CD4-positive, CD25-positive, alpha-beta regulatory T cell (primary cell): ENCODE results near the gene NCAPG2. TPM values are rescaled to one million over a fixed set of nuclear protein-coding genes. Genes with fewer than 3 reads are reported as not detected.
A peak's percentile ranks its signal among the peaks of the same experiment; 100 is the strongest.

Experiments used
- ATAC-seq, 2 donors: fragments of 150-1000 bp; cut with Tn5 transposase; one replicate each; pipeline ENCODE4 v1.10.0; 2021; ENCODE audit warnings: low read depth in 2 of 2, moderate number of reproducible peaks in 2 of 2, moderate library complexity in 1 of 2
- DNase-seq, 3 donors: peaks; one replicate each; pipeline versions ENCODE4 v3.0.0 to v3.0.0-alpha.2; 2012 to 2022; ENCODE audit warnings: mixed read lengths in 1 of 3
- H3K27ac ChIP-seq: one replicate; pipeline ENCODE4 v1.7.0; 2013; ENCODE audit warnings: mild to moderate bottlenecking, low read length; ENCODE audit not compliant: insufficient read depth, poor library complexity, severe bottlenecking
- H3K27me3 ChIP-seq: one replicate; pipeline ENCODE4 v1.7.0; 2013; ENCODE audit warnings: low read length; ENCODE audit not compliant: control insufficient read depth, insufficient read depth
- H3K36me3 ChIP-seq: one replicate; pipeline ENCODE4 v1.7.0; 2013; ENCODE audit warnings: mild to moderate bottlenecking, low read length, moderate library complexity; ENCODE audit not compliant: control insufficient read depth, insufficient read depth
- H3K4me1 ChIP-seq: 2 replicates; pipeline ENCODE4 v1.7.0; 2013; ENCODE audit warnings: mild to moderate bottlenecking, low read length; ENCODE audit not compliant: insufficient read depth, control insufficient read depth, poor library complexity, severe bottlenecking
- H3K4me3 ChIP-seq: one replicate; pipeline ENCODE4 v1.7.0; 2013; ENCODE audit warnings: low read depth, mild to moderate bottlenecking, low read length, moderate library complexity
- H3K9me3 ChIP-seq, 2 experiments: 1 replicate in 1 of 2; 2 replicates in 1 of 2; pipeline ENCODE4 v1.7.0; 2013; ENCODE audit warnings: low read length in 2 of 2, mild to moderate bottlenecking in 1 of 2, moderate library complexity in 1 of 2; ENCODE audit not compliant: control insufficient read depth in 2 of 2
- H3K27ac Mint-ChIP-seq, 3 donors: one replicate each; pipeline ENCODE4 v1.8.0; 2020 to 2022; ENCODE audit warnings: mild to moderate bottlenecking in 3 of 3, mixed read lengths in 3 of 3, moderate library complexity in 2 of 3
- H3K27me3 Mint-ChIP-seq: one replicate; pipeline ENCODE4 v1.8.0; 2022; ENCODE audit warnings: mild to moderate bottlenecking, mixed read lengths
- H3K36me3 Mint-ChIP-seq: one replicate; pipeline ENCODE4 v1.8.0; 2020; ENCODE audit warnings: mixed read lengths
- H3K4me1 Mint-ChIP-seq, 4 donors: one replicate each; pipeline ENCODE4 v1.8.0; 2020 to 2022; ENCODE audit warnings: mixed read lengths in 4 of 4, mild to moderate bottlenecking in 1 of 4
- H3K4me3 Mint-ChIP-seq, 4 donors: one replicate each; pipeline ENCODE4 v1.8.0; 2020 to 2022; ENCODE audit warnings: mild to moderate bottlenecking in 4 of 4, mixed read lengths in 4 of 4, moderate library complexity in 3 of 4
- H3K9me3 Mint-ChIP-seq, 7 donors: one replicate each; pipeline ENCODE4 v1.8.0; 2020 to 2022; ENCODE audit warnings: mixed read lengths in 7 of 7, mild to moderate bottlenecking in 3 of 7, moderate library complexity in 2 of 7
- polyA plus RNA-seq, 4 donors: library from polyadenylated mRNA; unstranded; fragments of 300-500 nt; fragmentation: Illumina TruSeq; gene quantifications; one replicate each; pipeline ENCODE4 v1.2.3, GENCODE V29; 2021
- total RNA-seq: library from RNA; stranded (reverse); gene quantifications from one replicate; pipeline ENCODE4 v1.2.3, GENCODE V29; 2022

The NCAPG2 gene
- total and polyA plus RNA-seq, 5 donors from 2014 or later: 2.7 to 10.6 (median 4.4) TPM

DNA sequence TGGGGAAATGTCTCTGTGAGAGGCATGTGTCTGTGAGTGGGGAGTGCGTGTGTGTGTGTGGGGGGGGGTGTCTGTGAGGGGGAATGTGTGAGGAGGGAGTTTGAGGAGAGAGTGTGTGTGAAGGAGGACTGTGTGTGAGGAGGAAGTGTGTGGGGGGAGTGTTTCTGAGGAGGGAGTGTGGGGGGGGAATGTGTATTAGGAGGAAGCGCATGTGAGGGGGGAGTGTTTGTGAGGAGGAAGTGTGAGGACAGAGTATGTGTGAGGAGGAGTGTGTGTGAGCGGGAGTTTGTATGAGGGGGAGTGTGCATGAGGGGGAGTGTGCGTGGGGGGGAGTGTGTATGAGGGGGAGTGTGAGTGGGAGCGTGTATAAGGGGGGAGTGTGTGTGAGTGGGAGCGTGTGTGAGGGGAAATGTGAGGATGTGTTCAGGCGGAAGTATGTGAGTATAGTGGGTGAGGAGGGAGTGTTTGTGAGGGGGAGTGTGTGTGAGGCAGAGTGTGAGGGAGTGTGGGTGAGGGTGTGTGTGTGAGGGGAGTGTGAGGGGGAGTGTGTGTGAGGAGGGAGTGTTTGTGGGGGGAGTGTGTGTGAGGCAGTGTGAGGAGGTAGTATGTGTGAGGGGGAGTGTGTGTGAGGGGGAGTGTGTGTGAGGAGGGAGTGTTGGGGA, 95.2 kb downstream of the NCAPG2 start:
- Mint-ChIP-seq H3K27ac (no peak overlapping the region), H3K9me3 (peaks cover 0 to 1% (median 0%) of the 10 kb centered on the region in 7 donors), H3K4me1 (peaks cover 0 to 7% (median 4%) of the 10 kb centered on the region in 4 donors), H3K4me3 (no peak overlapping the region), H3K36me3 (peaks cover 3% of the 10 kb centered on the region), H3K27me3 (no peaks in the 10 kb centered on the region)
- ATAC-seq (no peak), DNase-seq (no peak)
- Histone ChIP-seq H3K36me3 (no peaks in the 10 kb centered on the region), H3K4me1 (no peaks in the 10 kb centered on the region), H3K9me3 (no peaks in the 10 kb centered on the region), H3K4me3 (no peak overlapping the region), H3K27ac (no peak overlapping the region), H3K27me3 (no peaks in the 10 kb centered on the region)

DNA sequence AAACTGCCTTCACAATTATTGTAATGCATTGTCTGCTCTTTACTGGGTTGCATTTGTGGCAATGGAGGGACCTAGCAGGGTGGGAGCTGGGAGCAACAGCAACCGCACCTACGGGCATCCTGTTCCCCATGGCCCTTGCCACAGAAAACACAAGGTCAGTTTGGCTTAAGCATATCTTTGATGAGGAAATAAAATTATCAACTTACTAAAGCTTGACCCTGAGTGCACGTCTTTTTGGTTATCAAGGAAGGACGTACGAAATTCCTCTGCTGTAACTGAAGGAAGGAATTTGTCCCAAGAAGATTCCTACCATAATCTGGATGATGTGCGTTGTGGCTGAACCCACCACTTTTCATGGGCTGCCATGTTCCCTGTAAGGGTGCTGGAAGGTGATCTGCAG, 97.0 kb downstream of the NCAPG2 start:
- no peak for DNase-seq
- peaks cover 0 to 1% (median 0%) of the 10 kb centered on the region in 7 donors for H3K9me3 Mint-ChIP-seq
- no peak overlapping the region for H3K4me3 ChIP-seq
- no peak overlapping the region for H3K4me3 Mint-ChIP-seq
- H3K27me3 Mint-ChIP-seq: no peaks in the 10 kb centered on the region
- H3K27ac ChIP-seq: no peak overlapping the region
- H3K36me3 ChIP-seq: no peaks in the 10 kb centered on the region
- H3K9me3 ChIP-seq: no peaks in the 10 kb centered on the region
- peaks cover 4% of the 10 kb centered on the region for H3K4me1 ChIP-seq
- no peaks in the 10 kb centered on the region for H3K27me3 ChIP-seq
- peaks cover 3% of the 10 kb centered on the region for H3K36me3 Mint-ChIP-seq
- no peak for ATAC-seq
- H3K27ac Mint-ChIP-seq: no peak overlapping the region
- H3K4me1 Mint-ChIP-seq: peaks cover 0 to 2% (median 0%) of the 10 kb centered on the region in 4 donors

- no peak overlapping the region for H3K27ac ChIP-seq
- no peaks in the 10 kb centered on the region for H3K27me3 ChIP-seq
- no peaks in the 10 kb centered on the region for H3K9me3 ChIP-seq
- no peaks in the 10 kb centered on the region for H3K36me3 ChIP-seq
- no peak overlapping the region for H3K27ac Mint-ChIP-seq
- H3K9me3 Mint-ChIP-seq: peaks cover 0 to 1% (median 0%) of the 10 kb centered on the region in 7 donors
- no peak for DNase-seq
- peaks cover 0 to 2% (median 0%) of the 10 kb centered on the region in 4 donors for H3K4me1 Mint-ChIP-seq
- H3K4me3 Mint-ChIP-seq: no peak overlapping the region
- no peaks in the 10 kb centered on the region for H3K27me3 Mint-ChIP-seq
- H3K4me3 ChIP-seq: no peak overlapping the region
- ATAC-seq: no peak
- H3K36me3 Mint-ChIP-seq: peaks cover 3% of the 10 kb centered on the region
- H3K4me1 ChIP-seq: peaks cover 4% of the 10 kb centered on the region
These were observed 97.8 kb downstream of the NCAPG2 start for GRCh38 chr7:158606671-158607424.

DNA sequence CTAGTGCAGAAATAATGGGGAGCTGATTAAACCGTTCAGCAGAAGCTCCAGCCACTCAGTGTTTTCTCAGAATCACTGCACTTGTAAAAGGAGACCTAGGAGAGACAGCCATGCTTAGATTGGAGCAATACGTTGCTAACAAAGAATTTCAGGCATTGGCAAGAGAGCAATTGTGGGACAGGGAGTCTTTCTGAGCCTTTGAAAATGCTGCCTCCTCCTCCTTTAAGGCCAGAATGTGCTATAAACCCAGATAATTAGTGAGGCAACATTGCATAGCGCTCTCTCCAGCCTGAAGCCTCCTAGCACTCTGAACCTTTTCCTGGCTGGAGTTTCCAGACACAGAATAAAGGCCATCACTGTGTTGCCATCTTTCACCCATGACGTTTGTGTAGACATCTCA, 98.5 kb downstream of the NCAPG2 start:
- Histone ChIP-seq H3K4me3 (no peak overlapping the region), H3K27me3 (no peaks in the 10 kb centered on the region), H3K36me3 (no peaks in the 10 kb centered on the region), H3K27ac (no peak overlapping the region), H3K4me1 (peaks cover 4% of the 10 kb centered on the region), H3K9me3 (no peaks in the 10 kb centered on the region)
- ATAC-seq (no peak), DNase-seq (no peak)
- Mint-ChIP-seq H3K27ac (no peak overlapping the region), H3K4me1 (peaks cover 0 to 2% (median 0%) of the 10 kb centered on the region in 4 donors), H3K27me3 (no peaks in the 10 kb centered on the region), H3K36me3 (peaks cover 6% of the 10 kb centered on the region), H3K4me3 (no peak overlapping the region), H3K9me3 (peaks cover 0 to 1% (median 0%) of the 10 kb centered on the region in 7 donors)

DNA sequence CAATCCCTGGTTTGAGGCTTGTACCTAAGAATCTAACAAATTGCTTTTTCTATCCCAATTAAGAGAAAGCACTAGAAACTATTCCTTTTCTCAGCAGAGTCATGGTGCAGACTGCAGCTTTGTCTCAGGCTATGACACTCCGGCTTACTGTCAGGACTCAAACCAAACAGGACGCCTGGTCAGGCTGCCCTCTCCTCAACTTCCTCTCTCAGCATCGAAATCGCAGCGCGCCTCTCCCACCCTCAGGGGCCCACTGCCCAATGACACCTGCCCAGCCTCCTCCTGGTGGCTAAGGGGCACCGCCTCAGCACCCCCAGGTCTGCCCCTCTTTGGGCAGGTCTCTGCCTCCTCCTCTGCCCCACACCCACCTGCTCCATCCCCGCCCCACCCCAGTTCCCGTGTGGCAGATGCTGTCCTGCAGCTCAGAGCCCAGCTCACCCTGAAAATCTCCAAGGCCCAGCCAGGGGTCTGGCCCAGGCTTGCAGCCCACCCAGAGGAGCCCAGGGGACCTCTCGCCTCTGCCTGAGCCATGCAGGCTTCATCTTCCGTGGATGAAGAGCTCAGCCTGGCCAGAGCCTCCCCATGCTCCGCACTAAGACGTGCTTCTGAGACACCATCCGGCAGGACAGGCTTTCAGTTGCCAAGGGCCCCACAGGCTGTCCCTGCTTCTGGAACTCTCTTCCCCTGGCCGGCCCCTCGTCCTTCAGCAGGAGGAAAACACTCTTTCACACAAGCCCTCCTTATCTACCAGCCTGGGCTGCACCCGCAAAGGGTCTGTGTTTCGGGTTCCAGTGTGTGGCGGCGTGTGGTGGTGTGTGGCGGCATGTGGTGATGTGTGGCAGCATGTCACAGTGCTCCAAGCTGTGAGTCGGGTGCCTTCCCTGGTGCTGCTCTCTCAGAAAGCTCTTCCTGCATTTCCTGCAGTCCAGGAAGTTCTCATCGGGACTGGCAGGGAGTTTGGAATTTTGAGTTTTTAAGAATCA, 100.5 kb downstream of the NCAPG2 start:
- no peak overlapping the region for H3K4me3 ChIP-seq
- no peaks in the 10 kb centered on the region for H3K36me3 ChIP-seq
- Mint-ChIP-seq H3K4me1 (peaks cover 0 to 2% (median 0%) of the 10 kb centered on the region in 4 donors), H3K4me3 (no peak overlapping the region), H3K27me3 (no peaks in the 10 kb centered on the region), H3K9me3 (peaks cover 0 to 1% (median 0%) of the 10 kb centered on the region in 7 donors), H3K27ac (peak overlapping the region in 1 of 3 donors; percentile 42), H3K36me3 (peaks cover 3% of the 10 kb centered on the region)
- no peak for DNase-seq
- no peaks in the 10 kb centered on the region for H3K27me3 ChIP-seq
- H3K9me3 ChIP-seq: no peaks in the 10 kb centered on the region
- no peak for ATAC-seq
- H3K27ac ChIP-seq: no peak overlapping the region
- peaks cover 4% of the 10 kb centered on the region for H3K4me1 ChIP-seq

DNA sequence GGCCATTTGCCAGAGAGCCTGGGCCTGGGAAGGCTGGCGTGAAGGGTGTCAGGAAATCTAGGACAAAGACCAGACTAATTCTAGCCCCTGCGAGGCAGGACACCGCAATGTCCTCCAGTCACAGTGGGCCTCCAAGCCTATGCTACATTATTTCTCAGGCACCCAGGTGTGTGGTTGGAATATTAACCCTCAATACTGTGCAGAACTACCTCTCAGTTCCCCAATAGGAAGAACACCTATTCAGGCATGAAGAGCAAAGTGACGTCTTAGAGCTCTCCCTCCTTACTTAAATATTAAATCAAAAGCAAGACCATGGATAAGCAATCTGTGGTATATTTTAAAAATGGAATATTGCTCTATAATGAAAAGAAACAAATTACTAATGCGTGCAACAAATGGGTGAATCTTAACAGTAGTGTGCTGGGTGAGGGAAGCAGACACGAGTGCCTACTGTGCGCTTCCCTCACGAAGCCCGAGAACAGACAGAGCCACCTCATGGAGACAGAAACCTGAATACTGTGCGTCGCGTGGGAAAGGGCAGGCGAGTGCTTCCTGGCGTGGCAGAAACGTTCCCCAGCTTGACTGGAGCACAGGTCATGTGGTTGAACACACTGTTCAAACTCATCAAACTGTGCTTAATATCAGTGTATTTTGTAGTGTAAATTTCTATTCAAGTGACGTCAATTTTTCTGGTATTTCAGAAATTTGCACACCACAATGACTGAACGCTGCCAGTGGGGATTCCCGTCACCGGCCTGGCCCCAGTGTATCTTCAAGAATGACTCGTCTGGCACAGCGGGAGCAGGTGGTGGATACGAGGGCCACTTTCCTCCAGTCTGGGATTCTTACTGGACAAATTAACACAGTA, 101.5 kb downstream of the NCAPG2 start:
- H3K4me1 Mint-ChIP-seq: peaks cover 0 to 2% (median 0%) of the 10 kb centered on the region in 4 donors
- H3K27ac Mint-ChIP-seq: no peak overlapping the region
- DNase-seq (no peak), ATAC-seq (no peak)
- H3K9me3 ChIP-seq: no peaks in the 10 kb centered on the region
- no peaks in the 10 kb centered on the region for H3K27me3 Mint-ChIP-seq
- no peaks in the 10 kb centered on the region for H3K27me3 ChIP-seq
- H3K4me3 ChIP-seq: no peak overlapping the region
- peaks cover 3% of the 10 kb centered on the region for H3K36me3 Mint-ChIP-seq
- H3K4me3 Mint-ChIP-seq: no peak overlapping the region
- H3K4me1 ChIP-seq: peaks cover 4% of the 10 kb centered on the region
- no peak overlapping the region for H3K27ac ChIP-seq
- no peaks in the 10 kb centered on the region for H3K36me3 ChIP-seq
- peaks cover 0 to 1% (median 0%) of the 10 kb centered on the region in 7 donors for H3K9me3 Mint-ChIP-seq

DNA sequence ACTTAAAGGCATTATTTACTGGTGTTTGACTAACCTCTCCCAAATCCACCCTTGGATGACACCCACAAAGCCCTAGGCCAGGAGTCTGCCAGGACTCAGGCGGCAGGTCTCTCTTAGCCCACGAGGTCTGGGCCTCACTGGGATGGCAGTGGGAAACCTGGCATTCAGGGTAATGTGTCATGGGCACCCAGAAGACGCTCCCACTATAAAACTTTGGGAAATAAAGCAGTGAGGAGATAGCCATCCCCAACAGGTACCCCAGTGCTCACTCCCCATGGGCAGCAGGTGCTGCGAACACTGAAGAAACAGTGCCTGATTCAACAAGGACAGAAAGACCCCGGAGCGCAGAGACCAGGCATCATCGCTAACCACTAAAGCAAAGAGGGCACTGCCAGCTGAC, 102.6 kb downstream of the NCAPG2 start:
- no peak overlapping the region for H3K4me3 Mint-ChIP-seq
- no peak for DNase-seq
- Histone ChIP-seq H3K36me3 (no peaks in the 10 kb centered on the region), H3K4me1 (peaks cover 4% of the 10 kb centered on the region), H3K9me3 (no peaks in the 10 kb centered on the region), H3K27ac (no peak overlapping the region), H3K4me3 (no peak overlapping the region), H3K27me3 (no peaks in the 10 kb centered on the region)
- peaks cover 0 to 2% (median 0%) of the 10 kb centered on the region in 4 donors for H3K4me1 Mint-ChIP-seq
- H3K27ac Mint-ChIP-seq: no peak overlapping the region
- H3K27me3 Mint-ChIP-seq: no peaks in the 10 kb centered on the region
- peaks cover 0 to 1% (median 0%) of the 10 kb centered on the region in 7 donors for H3K9me3 Mint-ChIP-seq
- ATAC-seq: no peak
- H3K36me3 Mint-ChIP-seq: peaks cover 3% of the 10 kb centered on the region
